ENCODE results near the gene ULBP3.
"Not testable (repeated sequence)": the region's sequence is repeated elsewhere in the genome, so short reads cannot be mapped to it uniquely, and the experiment has no call there.

ULBP3 gene

GRCh38 chr6:150015281-150016001 lies 53.5 kb downstream of the ULBP3 start:
- not testable (repeated sequence) for DNase-seq (ENCODE audit: low spot score)

- DNase-seq (ENCODE audit: low spot score) = not testable (repeated sequence)
These were observed 54.2 kb downstream of the ULBP3 start for GRCh38 chr6:150014623-150015280.

GRCh38 chr6:150013785-150014622 lies 54.9 kb downstream of the ULBP3 start:
- not testable (repeated sequence) for DNase-seq (ENCODE audit: low spot score)

- not testable (repeated sequence) for DNase-seq (ENCODE audit: low spot score)
These were observed 55.8 kb downstream of the ULBP3 start for GRCh38 chr6:150012846-150013784.
